ENCODE data around the gene STMN3.
"Not testable (repeated sequence)": the region's sequence is repeated elsewhere in the genome, so short reads cannot be mapped to it uniquely, and the experiment has no call there.

The STMN3 gene

GRCh38 chr20:63672666-63673065 is 19.4 kb upstream of the STMN3 start:
- no peak for DNase-seq (ENCODE audit: low spot score)
- H3K27ac ChIP-seq = no peak overlapping the region
- H3K4me3 ChIP-seq = no peak overlapping the region
- no peak for TF ChIP-seq CTCF (IDR thresholded peaks at IDR 0.05)

GRCh38 chr20:63671695-63672094 is 18.5 kb upstream of the STMN3 start:
- not testable (repeated sequence) for H3K27ac ChIP-seq; H3K4me3 ChIP-seq; DNase-seq (ENCODE audit: low spot score)

GRCh38 chr20:63668351-63668750 is 15.1 kb upstream of the STMN3 start:
- no peak for DNase-seq (ENCODE audit: low spot score)
- Histone ChIP-seq H3K27ac (no peak overlapping the region), H3K4me3 (no peak overlapping the region)
- no peak for TF ChIP-seq CTCF (IDR thresholded peaks at IDR 0.05)

GRCh38 chr20:63667858-63668257 is 14.6 kb upstream of the STMN3 start:
- DNase-seq (ENCODE audit: low spot score) = no peak
- Histone ChIP-seq H3K4me3 (no peak overlapping the region), H3K27ac (no peak overlapping the region)
- no peak for TF ChIP-seq CTCF (IDR thresholded peaks at IDR 0.05)

GRCh38 chr20:63665708-63666107 is 12.5 kb upstream of the STMN3 start:
- no peak overlapping the region for H3K4me3 ChIP-seq
- TF ChIP-seq CTCF (IDR thresholded peaks at IDR 0.05) = no peak
- no peak overlapping the region for H3K27ac ChIP-seq
- DNase-seq (ENCODE audit: low spot score) = no peak

- Histone ChIP-seq H3K4me3 (no peak overlapping the region), H3K27ac (no peak overlapping the region)
- TF ChIP-seq CTCF (IDR thresholded peaks at IDR 0.05) = no peak
- no peak for DNase-seq (ENCODE audit: low spot score)
Observed at GRCh38 chr20:63664861-63665594, 11.8 kb upstream of the STMN3 start.

- no peak for DNase-seq (ENCODE audit: low spot score)
- Histone ChIP-seq H3K4me3 (no peak overlapping the region), H3K27ac (no peak overlapping the region)
- no peak for TF ChIP-seq CTCF (IDR thresholded peaks at IDR 0.05)
Observed at GRCh38 chr20:63664143-63664851, 11.1 kb upstream of the STMN3 start.
